B cell (primary cell): ENCODE results near the gene TRMT61A. TPM values are rescaled to one million over a fixed set of nuclear protein-coding genes. Genes with fewer than 3 reads are reported as not detected.

Source experiments
- ATAC-seq: fragments of 200-7000 bp; cut with Tn5 transposase; one replicate; pipeline ENCODE4 v1.10.0; 2021; ENCODE audit warnings: low read depth, mild to moderate bottlenecking, moderate number of reproducible peaks, moderate library complexity
- CTCF ChIA-PET: fragments of 350-600 bp; sonication (Branson Sonifier 250); formaldehyde crosslinking; loops from one replicate; lab custom pipeline; 2021; ENCODE audit warnings: antibody characterized with exemption, inconsistent platforms; lab: Charles Lee
- POLR2A ChIA-PET: fragments of 350-600 bp; sonication (Branson Sonifier 250); formaldehyde crosslinking; loops from one replicate; lab custom pipeline; 2021; ENCODE audit warnings: antibody characterized with exemption; lab: Charles Lee
- DNase-seq: peaks from one replicate; pipeline ENCODE4 v3.0.0; 2013
- H2AFZ ChIP-seq: 2 replicates; pipeline ENCODE4 v1.6.1; 2012; ENCODE audit warnings: mild to moderate bottlenecking, low read depth, low read length; ENCODE audit not compliant: insufficient read depth, poor library complexity, severe bottlenecking
- H3K27ac ChIP-seq, 2 donors: 1 replicate in 1 of 2; 2 replicates in 1 of 2; pipeline ENCODE4 v1.5.1; 2012 to 2013; ENCODE audit warnings: low read length in 2 of 2, mild to moderate bottlenecking in 2 of 2, moderate library complexity in 1 of 2
- H3K27me3 ChIP-seq, 4 experiments: fragments of 200-600 bp in 1 of 4; sonication (generic) in 1 of 4; replicated peaks in 1 of 4; 1 replicate in 2 of 4; 2 replicates in 2 of 4; pipeline versions ENCODE4 v1.6.1 to v1.7.0; 2013 to 2016; ENCODE audit warnings: low read length in 3 of 4, mild to moderate bottlenecking in 2 of 4, mixed read lengths in 1 of 4, moderate library complexity in 1 of 4; ENCODE audit not compliant: insufficient read depth in 4 of 4, control insufficient read depth in 3 of 4; ENCODE audit errors: control extremely low read depth in 1 of 4
- H3K36me3 ChIP-seq, 2 experiments: replicated peaks in 1 of 2; 1 replicate in 1 of 2; 2 replicates in 1 of 2; pipeline versions ENCODE4 v1.6.1 to v1.7.1; 2013; ENCODE audit warnings: low read length in 1 of 2; ENCODE audit not compliant: insufficient read depth in 2 of 2, control insufficient read depth in 1 of 2; ENCODE audit errors: control extremely low read depth in 1 of 2, extremely low read depth in 1 of 2
- H3K4me1 ChIP-seq, 2 donors: fragments of 200-600 bp in 1 of 2; sonication (generic) in 1 of 2; 1 replicate in 1 of 2; 2 replicates in 1 of 2; pipeline versions ENCODE4 v1.5.1 to v1.6.1; 2013 to 2017; ENCODE audit warnings: low read length in 2 of 2; ENCODE audit not compliant: control insufficient read depth in 2 of 2, insufficient read depth in 2 of 2
- H3K4me2 ChIP-seq: replicated peaks from 2 replicates; pipeline ENCODE3; 2012; ENCODE audit warnings: mild to moderate bottlenecking, low read depth, low read length; ENCODE audit not compliant: poor library complexity, severe bottlenecking
- H3K4me3 ChIP-seq, 5 experiments: fragments of 200-600 bp in 1 of 5; sonication (generic) in 1 of 5; 1 replicate in 3 of 5; 2 replicates in 2 of 5; pipeline versions ENCODE4 v1.5.1 to v1.7.0; 2011 to 2016; ENCODE audit warnings: low read length in 4 of 5, mild to moderate bottlenecking in 4 of 5, low read depth in 2 of 5, control low read depth in 1 of 5, moderate library complexity in 1 of 5; ENCODE audit not compliant: insufficient read depth in 1 of 5; ENCODE audit errors: control extremely low read depth in 1 of 5, extremely low read depth in 1 of 5
- H3K79me2 ChIP-seq: fragments of 200-600 bp; sonication (generic); one replicate; pipeline ENCODE4 v1.6.0; 2016; ENCODE audit warnings: low read length; ENCODE audit not compliant: control insufficient read depth, insufficient read depth
- H3K9ac ChIP-seq: fragments of 200-600 bp; sonication (generic); 2 replicates; pipeline ENCODE4 v1.6.1; 2017; ENCODE audit warnings: mild to moderate bottlenecking, low read length, moderate library complexity
- H3K9me3 ChIP-seq, 3 donors: one replicate each; pipeline versions ENCODE4 v1.6.1 to v1.7.1; 2013; ENCODE audit warnings: low read length in 2 of 3; ENCODE audit not compliant: control insufficient read depth in 2 of 3, insufficient read depth in 1 of 3; ENCODE audit errors: control extremely low read depth in 1 of 3
- H4K20me1 ChIP-seq: 2 replicates; pipeline ENCODE4 v1.6.0; 2012; ENCODE audit warnings: mild to moderate bottlenecking, low read length; ENCODE audit not compliant: insufficient read depth, control insufficient read depth, poor library complexity, severe bottlenecking
- H3K27ac Mint-ChIP-seq: one replicate; pipeline ENCODE4 v1.8.0; 2021; ENCODE audit warnings: mixed read lengths
- H3K27me3 Mint-ChIP-seq: one replicate; pipeline ENCODE4 v1.8.0; 2021; ENCODE audit warnings: mixed read lengths
- H3K4me1 Mint-ChIP-seq: one replicate; pipeline ENCODE4 v1.8.0; 2021; ENCODE audit warnings: mixed read lengths
- H3K4me3 Mint-ChIP-seq: one replicate; pipeline ENCODE4 v1.8.0; 2021; ENCODE audit warnings: mixed read lengths
- H3K9me3 Mint-ChIP-seq: one replicate; pipeline ENCODE4 v1.8.0; 2022; ENCODE audit warnings: mixed read lengths; ENCODE audit not compliant: insufficient read depth
- EZH2 ChIP-seq: IDR thresholded peaks from 2 replicates; pipeline ENCODE4 v1.6.1; 2012; ENCODE audit warnings: borderline replicate concordance, low read depth, mild to moderate bottlenecking, moderate library complexity, low read length; ENCODE audit not compliant: insufficient read depth, poor library complexity, severe bottlenecking
- WGBS: methylation state at CpG from one replicate; pipeline ENCODE4 v1.1.5; 2013; ENCODE audit warnings: missing lambda C conversion rate; ENCODE audit not compliant: insufficient coverage; 5-methylcytosine and 5-hydroxymethylcytosine counted together
- intact Hi-C: fragments of 100-400 bp; cut with micrococcal nuclease; formaldehyde crosslinking; loops from one replicate; pipeline ENCODE4 v1.10.0; 2022
- polyA plus RNA-seq: library from polyadenylated mRNA; depleted of rRNA; stranded (reverse); fragments of >200 nt; gene quantifications from 2 replicates; pipeline ENCODE4 v1.2.3, GENCODE V29; 2012
- total RNA-seq, 2 donors: library from RNA; stranded (reverse); fragments of 120-200 nt in 1 of 2; gene quantifications; 1 replicate in 1 of 2; 2 replicates in 1 of 2; pipeline versions ENCODE4 v1.2.3 to v1.2.4, GENCODE V29; 2013 to 2022
- TF ChIP-seq, protein P1 (sequence below): fragments of 200-600 bp; IDR thresholded peaks from one replicate; pipeline ENCODE4 v1.8.0; 2022; ENCODE audit warnings: antibody characterized with exemption, mild to moderate bottlenecking

TRMT61A gene
- total and polyA plus RNA-seq, 2 donors (not counting 1 experiment from before 2014, with no cell fraction given): 9.5 to 18.4 TPM

DNA sequence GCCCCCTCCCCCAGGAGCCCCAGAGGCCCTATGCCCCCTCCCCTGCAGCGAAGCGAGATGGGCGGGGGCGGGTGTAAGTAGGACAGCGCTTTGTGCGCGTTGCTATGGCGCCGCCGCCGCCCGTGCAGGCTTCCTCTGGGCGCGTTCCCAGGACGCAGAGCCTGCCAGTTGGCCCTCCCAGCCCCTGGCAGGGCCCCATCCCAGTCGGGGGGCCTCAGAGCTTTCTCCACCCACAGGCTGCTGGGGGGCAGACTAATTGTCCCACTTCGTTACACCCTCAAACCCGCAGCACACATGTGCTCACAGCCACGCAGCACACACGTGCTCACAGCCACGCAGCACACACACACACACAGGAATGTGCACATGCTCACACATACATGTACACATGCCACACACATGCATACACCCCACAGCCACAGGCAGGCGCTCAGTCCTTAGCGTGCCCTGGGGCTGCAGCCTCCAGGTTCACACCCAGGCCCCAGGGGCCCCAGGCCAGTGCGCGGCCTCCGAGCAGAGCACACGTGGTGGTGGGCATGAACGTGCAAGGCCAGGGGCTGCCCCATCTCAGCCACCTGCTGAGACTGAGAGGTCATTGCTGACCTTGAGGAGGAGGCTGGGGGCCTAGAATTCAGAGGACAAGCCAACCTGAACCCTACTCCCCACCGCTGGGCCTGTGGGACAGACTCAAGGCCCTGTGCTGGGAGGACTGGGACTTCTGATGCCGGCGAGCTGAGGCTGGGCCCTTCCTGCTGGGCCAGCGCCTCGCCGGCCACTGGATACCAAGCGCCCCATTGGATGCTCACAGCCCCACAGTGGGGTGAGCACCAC is 15.6 kb downstream of the TRMT61A start:
- TF ChIP-seq, protein P1, sequence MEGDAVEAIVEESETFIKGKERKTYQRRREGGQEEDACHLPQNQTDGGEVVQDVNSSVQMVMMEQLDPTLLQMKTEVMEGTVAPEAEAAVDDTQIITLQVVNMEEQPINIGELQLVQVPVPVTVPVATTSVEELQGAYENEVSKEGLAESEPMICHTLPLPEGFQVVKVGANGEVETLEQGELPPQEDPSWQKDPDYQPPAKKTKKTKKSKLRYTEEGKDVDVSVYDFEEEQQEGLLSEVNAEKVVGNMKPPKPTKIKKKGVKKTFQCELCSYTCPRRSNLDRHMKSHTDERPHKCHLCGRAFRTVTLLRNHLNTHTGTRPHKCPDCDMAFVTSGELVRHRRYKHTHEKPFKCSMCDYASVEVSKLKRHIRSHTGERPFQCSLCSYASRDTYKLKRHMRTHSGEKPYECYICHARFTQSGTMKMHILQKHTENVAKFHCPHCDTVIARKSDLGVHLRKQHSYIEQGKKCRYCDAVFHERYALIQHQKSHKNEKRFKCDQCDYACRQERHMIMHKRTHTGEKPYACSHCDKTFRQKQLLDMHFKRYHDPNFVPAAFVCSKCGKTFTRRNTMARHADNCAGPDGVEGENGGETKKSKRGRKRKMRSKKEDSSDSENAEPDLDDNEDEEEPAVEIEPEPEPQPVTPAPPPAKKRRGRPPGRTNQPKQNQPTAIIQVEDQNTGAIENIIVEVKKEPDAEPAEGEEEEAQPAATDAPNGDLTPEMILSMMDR: no peak
- TF ChIP-seq EZH2: no peak
- Histone ChIP-seq H3K36me3 (no peaks in the 10 kb centered on the region), H3K4me2 (no peak overlapping the region), H3K9me3 (no peaks in the 10 kb centered on the region), H4K20me1 (peaks cover 19% of the 10 kb centered on the region), H3K27me3 (peaks cover 0 to 22% (median 2%) of the 10 kb centered on the region in 4 experiments), H2AFZ (no peak overlapping the region), H3K27ac (no peak overlapping the region), H3K9ac (no peak overlapping the region), H3K79me2 (peaks cover 8% of the 10 kb centered on the region), H3K4me1 (peaks cover 0 to 6% of the 10 kb centered on the region in 2 donors), H3K4me3 (no peak overlapping the region)
- DNase-seq: no peak
- Mint-ChIP-seq H3K27ac (no peak overlapping the region), H3K4me3 (no peak overlapping the region), H3K27me3 (no peaks in the 10 kb centered on the region), H3K4me1 (peaks cover 4% of the 10 kb centered on the region), H3K9me3 (no peaks in the 10 kb centered on the region)
- ChIA-PET POLR2A (no interaction called here), CTCF (interaction anchor here (1.4 to 9.3 kb wide), 3 partner anchors 15 to 46 kb away, joined by 3 to 128 read pairs (median 33); partner anchors contain the start of gene TRMT61A)
- no peak for ATAC-seq
- intact Hi-C loops: loop anchor here (5.0 kb wide), 1 partner anchor 467 kb away; no protein-coding TSS in a partner anchor
- 90% methylated on average over 34 of the region's 35 CpGs for WGBS
